H1 (cell line): ENCODE measurements around the gene SPEF1. TPM values are rescaled to one million over a fixed set of nuclear protein-coding genes. Genes with fewer than 3 reads are reported as not detected.

Source experiments
- CHD7 ChIP-seq: fragments of 300-600 bp; sonication (generic); IDR thresholded peaks from 2 replicates; pipeline ENCODE4 v1.7.1; 2012; ENCODE audit warnings: low read length, moderate library complexity, mild to moderate bottlenecking, inconsistent platforms; ENCODE audit not compliant: insufficient replicate concordance
- polyA plus RNA-seq, 7 experiments: library from polyadenylated mRNA; depleted of rRNA in 3 of 7; stranded (reverse) in 5 of 7; unstranded in 2 of 7; fragments of >200 nt in 5 of 7; fragments of 200-250 nt in 2 of 7; gene quantifications; 1 replicate in 5 of 7; 2 replicates in 1 of 7; 4 replicates in 1 of 7; pipeline versions ENCODE4 v1.2.1 to v1.2.3, GENCODE V29; 2011 to 2013; ENCODE audit warnings: missing spikeins in 2 of 7, mixed read lengths in 2 of 7
- total RNA-seq: library from RNA; stranded (reverse); fragmentation: NEBNext Ultra II Directional; extraction: Animal tissue kit (Norgen Biotek cat#: 25700); gene quantifications from 2 replicates; pipeline ENCODE4 v1.2.1, GENCODE V29; 2021

SPEF1 gene
- total and polyA plus RNA-seq, 2 of the 8 experiments (the other 6 are each of a cell fraction or from before 2014, with no cell fraction given) = 0.51 to 0.71 TPM

DNA sequence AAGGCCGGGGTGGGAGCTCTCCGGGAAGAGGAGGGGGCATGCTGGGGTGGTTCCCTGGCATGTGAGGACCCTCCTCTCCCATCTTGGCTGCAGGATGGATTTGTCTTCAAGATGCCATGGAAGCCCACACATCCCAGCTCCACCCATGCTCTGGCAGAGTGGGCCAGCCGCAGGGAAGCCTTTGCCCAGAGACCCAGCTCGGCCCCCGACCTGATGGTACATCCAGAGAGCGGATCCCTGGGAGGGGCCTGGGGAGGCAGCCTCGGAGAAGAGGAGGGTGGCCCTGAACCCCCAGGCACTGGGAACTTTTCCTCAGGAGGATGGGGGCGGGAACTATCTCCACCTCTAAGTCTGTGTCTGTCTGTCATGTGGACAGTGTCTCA, 19.6 kb upstream of the SPEF1 start (continued):
- TF ChIP-seq CHD7 = no peak
